HCEC 1CT (cell line): Measurements from ENCODE around the gene ZMYND8.
"Not testable (repeated sequence)": the region's sequence is repeated elsewhere in the genome, so short reads cannot be mapped to it uniquely, and the experiment has no call there.

Source experiments
- DNase-seq: peaks from one replicate; pipeline ENCODE4 v3.0.0-alpha.2; 2017

ZMYND8 gene

GRCh38 chr20:47370850-47371782, 14.6 kb upstream of the ZMYND8 start:
- no peak for DNase-seq

GRCh38 chr20:47370214-47370613, 13.7 kb upstream of the ZMYND8 start:
- DNase-seq, result no peak

- DNase-seq, result no peak
Observed at GRCh38 chr20:47368301-47368700, 11.8 kb upstream of the ZMYND8 start.

DNA sequence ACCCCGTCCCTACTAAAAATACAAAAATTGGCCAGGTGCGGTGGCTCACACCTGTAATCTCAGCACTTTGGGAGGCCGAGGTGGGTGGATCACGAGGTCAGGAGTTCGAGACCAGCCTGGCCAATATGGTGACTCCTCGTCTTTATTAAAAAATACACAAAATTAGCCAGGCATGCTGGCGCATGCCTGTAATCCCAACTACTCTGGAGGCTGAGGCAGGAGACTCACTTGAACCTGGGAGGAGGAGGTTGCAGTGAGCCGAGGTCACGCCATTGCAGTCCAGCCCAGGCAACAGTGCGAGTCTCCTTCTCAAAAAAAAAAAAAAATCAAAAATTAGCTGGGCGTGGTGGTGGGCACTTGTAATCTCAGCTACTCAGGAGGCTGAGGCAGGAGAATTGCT, 9.8 kb upstream of the ZMYND8 start:
- DNase-seq, result not testable (repeated sequence)

DNA sequence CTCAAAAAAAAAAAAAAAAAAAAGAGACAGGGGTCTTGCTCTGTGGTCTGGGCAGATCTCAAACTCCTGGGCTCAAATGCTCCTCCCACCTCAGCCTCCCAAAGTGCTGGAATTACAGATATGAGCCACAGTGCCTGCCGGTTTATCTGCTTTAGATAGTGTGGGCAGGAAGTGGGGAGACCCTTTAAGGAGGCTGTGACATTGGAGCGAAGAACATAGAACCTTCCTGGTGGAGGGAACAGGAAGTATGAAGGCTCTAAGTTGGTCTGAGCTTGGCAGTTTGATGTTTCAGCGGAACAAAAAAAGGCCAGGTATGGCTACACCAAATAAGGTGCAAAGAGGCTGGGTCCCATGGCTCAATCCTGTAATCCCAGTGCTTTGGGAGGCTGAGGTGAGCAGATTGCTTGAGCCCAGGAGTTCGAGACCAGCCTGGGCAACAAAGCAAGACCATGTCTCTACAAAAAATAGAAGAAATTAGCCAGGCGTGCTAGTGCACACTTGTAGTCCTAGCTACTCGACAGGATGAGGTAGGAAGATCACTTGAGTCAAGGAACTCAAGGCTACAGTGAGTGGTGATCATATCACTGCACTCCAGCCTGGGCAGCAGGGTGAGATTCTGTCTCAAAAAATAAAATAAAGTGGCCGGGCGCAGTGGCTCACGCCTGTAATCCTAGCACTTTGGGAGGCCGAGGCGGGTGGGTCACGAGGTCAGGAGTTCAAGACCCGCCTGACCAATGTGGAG, 8.7 kb upstream of the ZMYND8 start:
- DNase-seq, result no peak

DNA sequence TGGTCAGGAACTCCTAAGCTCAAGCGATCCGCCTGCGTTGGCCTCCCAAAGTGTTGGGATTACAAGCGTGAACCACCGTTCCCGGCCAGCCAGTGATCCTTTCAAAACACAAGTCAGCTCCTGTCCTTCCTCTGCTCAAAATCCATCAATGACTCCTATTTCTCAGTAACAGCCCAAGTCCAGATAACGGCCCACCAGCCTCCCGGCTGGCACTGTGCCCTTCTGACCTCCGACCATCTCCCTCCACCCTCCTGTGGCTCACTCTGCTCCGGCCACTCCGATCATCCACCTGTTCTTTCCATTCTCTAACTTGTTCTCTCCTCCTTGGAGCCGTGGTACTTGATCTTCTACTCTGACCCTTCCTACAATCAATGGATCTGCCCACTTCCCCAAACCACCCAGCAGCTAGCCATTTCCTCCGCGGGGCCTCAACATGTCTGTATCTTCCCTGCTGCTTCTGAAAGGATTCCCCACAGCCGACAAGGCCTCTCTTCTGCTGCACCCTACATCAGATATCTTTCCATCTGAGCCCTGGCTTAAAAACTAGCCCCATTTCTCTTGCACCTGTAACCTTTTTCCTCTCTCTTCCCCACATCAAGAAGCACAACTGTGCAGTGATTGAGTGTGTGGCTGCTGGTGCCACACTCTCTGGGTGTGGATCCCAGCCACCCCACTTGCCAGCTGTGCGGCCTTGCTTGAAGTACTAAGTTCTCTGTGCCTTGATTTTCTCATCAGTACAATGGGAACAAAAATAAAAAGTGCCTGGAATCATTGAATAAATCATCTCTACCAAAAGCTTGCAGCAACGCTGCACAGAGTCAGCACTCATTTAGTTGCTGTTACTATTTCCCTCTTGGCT, 6.1 kb upstream of the ZMYND8 start:
- no peak for DNase-seq

GRCh38 chr20:47361057-47361915, 4.8 kb upstream of the ZMYND8 start:
- DNase-seq, result no peak

GRCh38 chr20:47360297-47361056, 4.0 kb upstream of the ZMYND8 start:
- DNase-seq, result peak; percentile 87

- no peak for DNase-seq
Observed at GRCh38 chr20:47359530-47360296, 3.2 kb upstream of the ZMYND8 start.

- DNase-seq, result peak; percentile 91
Observed at GRCh38 chr20:47358672-47359529, 2.4 kb upstream of the ZMYND8 start.

GRCh38 chr20:47358039-47358671, 1.7 kb upstream of the ZMYND8 start:
- no peak for DNase-seq

DNA sequence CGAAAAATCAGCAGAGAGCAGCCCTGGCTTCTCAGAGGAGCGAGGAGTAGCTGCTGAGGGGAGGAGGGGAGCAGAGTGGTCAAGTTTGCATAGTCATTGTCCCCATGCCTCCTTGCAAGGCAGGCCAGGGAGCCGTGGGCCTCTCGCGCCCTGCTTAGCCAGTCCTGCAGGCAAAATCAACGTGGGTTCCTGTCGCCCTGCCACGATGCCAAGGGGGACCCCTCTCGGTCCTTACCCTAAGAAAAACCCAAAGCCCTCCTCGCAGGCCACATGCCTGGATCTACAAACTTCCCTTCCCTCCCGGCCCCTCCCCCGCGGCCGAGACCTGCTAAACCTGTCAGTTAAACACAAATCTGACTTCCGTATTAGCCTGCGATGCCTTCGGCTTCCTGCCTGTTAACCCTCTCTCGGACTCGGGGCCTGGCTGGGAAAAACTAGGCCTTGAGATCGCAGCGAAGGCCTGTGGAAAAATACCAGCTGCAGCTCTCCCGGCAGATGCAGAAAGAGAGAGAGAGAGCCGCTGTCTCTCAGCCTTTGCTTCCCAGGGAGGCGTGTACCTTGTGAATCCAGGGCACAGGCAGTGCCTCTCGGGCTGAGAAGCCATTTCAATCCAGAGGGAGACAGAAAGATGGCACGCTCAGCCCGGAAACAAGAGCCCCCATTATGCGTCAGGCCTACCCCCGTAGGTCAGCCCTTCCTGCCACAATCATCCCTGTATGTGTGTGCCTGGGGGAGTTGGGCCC, 968 bp upstream of the ZMYND8 start:
- DNase-seq, result peak; percentile 96

DNA sequence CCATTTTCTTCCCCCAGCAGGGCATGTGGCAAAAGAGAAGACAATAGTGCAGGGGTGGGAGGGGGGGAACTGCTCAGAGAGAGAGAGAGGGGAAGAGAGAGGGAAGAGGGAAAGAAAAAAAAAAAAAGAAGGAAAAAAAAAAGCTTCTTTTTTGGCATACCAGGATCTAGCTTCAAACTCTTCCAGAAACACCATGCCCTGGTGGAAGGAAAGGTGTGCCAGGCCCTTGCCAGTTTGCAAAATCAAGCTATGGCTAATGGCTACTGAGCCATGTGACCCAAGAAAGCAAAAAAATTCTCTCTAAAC, 326 bp downstream of the ZMYND8 start:
- no peak for DNase-seq

DNA sequence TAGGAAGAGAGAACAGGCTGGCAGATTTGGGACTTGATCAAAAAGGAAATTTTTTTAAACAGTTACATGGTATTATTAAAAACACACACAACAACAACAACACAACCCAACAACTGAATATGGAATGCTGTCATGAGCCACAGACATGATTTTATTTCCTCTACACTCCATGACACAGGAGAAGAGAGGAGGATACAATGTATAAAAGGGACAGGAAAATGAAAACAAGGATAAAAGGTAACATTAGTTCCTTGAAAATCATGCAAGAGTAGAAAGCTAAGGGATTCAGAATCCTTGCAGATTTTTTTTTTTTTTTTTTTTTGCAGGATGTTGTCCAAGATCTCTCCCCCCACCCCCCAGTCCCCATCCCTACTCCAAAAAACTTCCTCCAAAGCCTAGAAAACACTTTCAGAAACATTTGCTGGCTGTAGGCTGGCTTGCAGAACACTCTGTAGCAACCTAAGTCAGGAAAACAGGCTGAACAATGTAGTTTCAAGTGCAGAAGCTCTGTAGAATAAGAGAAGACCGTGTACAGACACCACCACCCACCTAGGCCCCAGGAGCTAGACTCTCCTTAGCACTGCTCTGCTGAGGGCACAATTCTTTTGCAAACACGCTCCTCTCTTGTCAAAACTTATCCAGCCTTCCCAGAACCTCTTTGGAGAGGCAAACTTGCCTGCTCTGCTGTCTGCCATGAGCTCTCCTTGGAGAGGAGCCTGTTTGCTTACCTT, 845 bp downstream of the ZMYND8 start:
- no peak for DNase-seq

- DNase-seq, result peak; percentile 60
Observed at GRCh38 chr20:47354714-47355488, 1.6 kb downstream of the ZMYND8 start.

GRCh38 chr20:47354464-47354713, 2.1 kb downstream of the ZMYND8 start:
- DNase-seq, result no peak
